Inflammatory macrophage (primary cell): Measurements from ENCODE around the gene MLC1.

Experiments used
- DNase-seq, 2 donors: peaks; one replicate each; pipeline ENCODE4 v3.0.0-alpha.2; 2020 to 2022
- total RNA-seq, 18 experiments: gene quantifications; one replicate each; lab custom pipeline; 2026; ENCODE audit warnings: mixed read lengths in 6 of 18, inconsistent platforms in 2 of 18; lab: John Stamatoyannopoulos, UW

The MLC1 gene
- 0.06 to 4.7 (median 0.51) reads per million in 18 experiments for total RNA-seq

- DNase-seq = peak; percentile 34 to 47
Observed at GRCh38 chr22:50085211-50085972, at the start of gene MLC1. MLC1 (minus strand) TSS chr22:50085426; CDS start chr22:50084902, 524 bp downstream.

GRCh38 chr22:50134481-50134880 is 49.3 kb upstream of the MLC1 start:
- no peak for DNase-seq

GRCh38 chr22:50131894-50132293 is 46.7 kb upstream of the MLC1 start:
- DNase-seq = no peak

- DNase-seq = no peak
Observed at GRCh38 chr22:50129121-50129736, 44.0 kb upstream of the MLC1 start.

GRCh38 chr22:50125029-50125428 is 39.8 kb upstream of the MLC1 start:
- no peak for DNase-seq

- DNase-seq = no peak
Observed at GRCh38 chr22:50123119-50123518, 37.9 kb upstream of the MLC1 start.

GRCh38 chr22:50121202-50121740 is 36.0 kb upstream of the MLC1 start:
- no peak for DNase-seq

GRCh38 chr22:50119768-50120251 is 34.6 kb upstream of the MLC1 start:
- no peak for DNase-seq

GRCh38 chr22:50119169-50119767 is 34.0 kb upstream of the MLC1 start:
- DNase-seq = no peak

- DNase-seq = no peak
Observed at GRCh38 chr22:50118557-50119168, 33.4 kb upstream of the MLC1 start.

- DNase-seq = no peak
Observed at GRCh38 chr22:50118129-50118528, 32.9 kb upstream of the MLC1 start.

- no peak for DNase-seq
Observed at GRCh38 chr22:50117168-50117762, 32.0 kb upstream of the MLC1 start.

- DNase-seq = no peak
Observed at GRCh38 chr22:50115693-50116092, 30.5 kb upstream of the MLC1 start.

- DNase-seq = no peak
Observed at GRCh38 chr22:50114221-50115021, 29.2 kb upstream of the MLC1 start.

- DNase-seq = peak; percentile 32 to 56
Observed at GRCh38 chr22:50112151-50113118, 27.2 kb upstream of the MLC1 start.

- no peak for DNase-seq
Observed at GRCh38 chr22:50111056-50111455, 25.8 kb upstream of the MLC1 start.

- DNase-seq = no peak
Observed at GRCh38 chr22:50107529-50107928, 22.3 kb upstream of the MLC1 start.

- peak; percentile 41 to 52 for DNase-seq
Observed at GRCh38 chr22:50105208-50106100, 20.2 kb upstream of the MLC1 start.

GRCh38 chr22:50104141-50104544 is 18.9 kb upstream of the MLC1 start:
- DNase-seq = no peak
